Measurements from ENCODE around the gene MAP3K12. TPM values are rescaled to one million over a fixed set of nuclear protein-coding genes. Genes with fewer than 3 reads are reported as not detected.
A peak's percentile ranks its signal among the peaks of the same experiment; 100 is the strongest.

The MAP3K12 gene
- total RNA-seq, 1 donor from 2014 or later: 11.1 TPM

GRCh38 chr12:53492830-53493609 lies 6.2 kb downstream of the MAP3K12 start:
- peaks cover 27% of the 10 kb centered on the region for H3K4me1 Mint-ChIP-seq (ENCODE audit: low read depth, unreplicated experiment)
- TF ChIP-seq EZH2 (IDR thresholded peaks at IDR 0.05; ENCODE audit: insufficient read depth, low read length): no peak
- no peak for TF ChIP-seq CTCF (IDR thresholded peaks at IDR 0.05; ENCODE audit: insufficient read depth, low read depth, low read length)
- Histone ChIP-seq H3K79me2 (ENCODE audit: insufficient read depth, low read length) (peaks cover 36% of the 10 kb centered on the region), H3K4me3 (ENCODE audit: insufficient read depth, low read depth, low read length) (peak overlapping the region; percentile 53), H3K27me3 (ENCODE audit: insufficient read depth, low read length) (no peaks in the 10 kb centered on the region), H3K9ac (ENCODE audit: low read length) (peak overlapping the region; percentile 75), H4K20me1 (ENCODE audit: insufficient read depth, low read length) (peaks cover 20% of the 10 kb centered on the region), H3K4me2 (ENCODE audit: low read length) (peak overlapping the region; percentile 87), H3K36me3 (ENCODE audit: insufficient read depth, low read length) (no peaks in the 10 kb centered on the region), H3K4me1 (ENCODE audit: insufficient read depth, low read length) (peaks cover 11% of the 10 kb centered on the region), H3K27ac (ENCODE audit: low read depth, low read length) (peak overlapping the region; percentile 59), H2AFZ (ENCODE audit: low read depth, low read length) (peak overlapping the region; percentile 74), H3K9me3 (ENCODE audit: insufficient read depth, low read depth, low read length) (no peaks in the 10 kb centered on the region)
- H3K36me3 Mint-ChIP-seq (ENCODE audit: low read depth, unreplicated experiment): peaks cover 7% of the 10 kb centered on the region
- H3K27me3 Mint-ChIP-seq (ENCODE audit: low read depth, unreplicated experiment): no peaks in the 10 kb centered on the region
- peak overlapping the region; percentile 92 for H3K27ac Mint-ChIP-seq (ENCODE audit: unreplicated experiment)
- DNase-seq (ENCODE audit: low read depth): peak; percentile 78
- no peaks in the 10 kb centered on the region for H3K9me3 Mint-ChIP-seq (ENCODE audit: unreplicated experiment)
- no peak for FAIRE-seq
- H3K4me3 Mint-ChIP-seq (ENCODE audit: unreplicated experiment): peak overlapping the region; percentile 82

GRCh38 chr12:53492188-53492587 lies 7.1 kb downstream of the MAP3K12 start:
- peak overlapping the region; percentile 38 for H3K27ac ChIP-seq (ENCODE audit: low read depth, low read length)
- peak overlapping the region; percentile 75 for H3K9ac ChIP-seq (ENCODE audit: low read length)

More at GRCh38 chr12:53492188-53492587, 7.1 kb downstream of the MAP3K12 start:
- Mint-ChIP-seq H3K27me3 (ENCODE audit: low read depth, unreplicated experiment) (no peaks in the 10 kb centered on the region), H3K27ac (ENCODE audit: unreplicated experiment) (peak overlapping the region; percentile 92), H3K4me1 (ENCODE audit: low read depth, unreplicated experiment) (peaks cover 29% of the 10 kb centered on the region), H3K4me3 (ENCODE audit: unreplicated experiment) (peak overlapping the region; percentile 82), H3K9me3 (ENCODE audit: unreplicated experiment) (no peaks in the 10 kb centered on the region), H3K36me3 (ENCODE audit: low read depth, unreplicated experiment) (peaks cover 7% of the 10 kb centered on the region)
- Histone ChIP-seq H3K27me3 (ENCODE audit: insufficient read depth, low read length) (no peaks in the 10 kb centered on the region), H3K4me3 (ENCODE audit: insufficient read depth, low read depth, low read length) (peak overlapping the region; percentile 42), H3K9me3 (ENCODE audit: insufficient read depth, low read depth, low read length) (no peaks in the 10 kb centered on the region), H4K20me1 (ENCODE audit: insufficient read depth, low read length) (peaks cover 20% of the 10 kb centered on the region), H3K4me2 (ENCODE audit: low read length) (peak overlapping the region; percentile 87), H3K79me2 (ENCODE audit: insufficient read depth, low read length) (peaks cover 34% of the 10 kb centered on the region), H2AFZ (ENCODE audit: low read depth, low read length) (no peak overlapping the region), H3K4me1 (ENCODE audit: insufficient read depth, low read length) (peaks cover 11% of the 10 kb centered on the region), H3K36me3 (ENCODE audit: insufficient read depth, low read length) (no peaks in the 10 kb centered on the region)
- DNase-seq (ENCODE audit: low read depth): no peak
- TF ChIP-seq CTCF (IDR thresholded peaks at IDR 0.05; ENCODE audit: insufficient read depth, low read depth, low read length) (no peak), EZH2 (IDR thresholded peaks at IDR 0.05; ENCODE audit: insufficient read depth, low read length) (no peak)
- no peak for FAIRE-seq
